ENCODE results near the gene ZMYM4. TPM values are rescaled to one million over a fixed set of nuclear protein-coding genes. Genes with fewer than 3 reads are reported as not detected.

ZMYM4 gene
- total and polyA plus RNA-seq, 10 of the 15 experiments (the other 5 are each of a cell fraction or from before 2014, with no cell fraction given): 8.0 to 37.0 (median 28.1) TPM

- ChIA-PET POLR2A (no interaction called here), SMC1A (ENCODE audit: uncharacterized antibody, unreplicated experiment) (interaction anchor here (0.8 kb wide), 1 partner anchor 14 kb away, joined by 3 read pairs; no protein-coding TSS in a partner anchor), CTCF (no interaction called here), RAD21 (ENCODE audit: unreplicated experiment) (interaction anchor here (1.0 kb wide), 1 partner anchor 53 kb away, joined by 3 read pairs; no protein-coding TSS in a partner anchor)
- intact Hi-C loops (cut with micrococcal nuclease; ENCODE audit: unreplicated experiment): no loop called here
- Histone ChIP-seq H3K27me3 (replicated peaks in 1 of 2; ENCODE audit: control insufficient read depth in 2 of 2, insufficient read depth in 2 of 2, low read length in 1 of 2) (no peaks in the 10 kb centered on the region), H3K9me3 (replicated peaks; ENCODE audit: control insufficient read depth, insufficient read depth, low read length) (no peaks in the 10 kb centered on the region), H3K4me1 (ENCODE audit: control insufficient read depth, insufficient read depth, low read length) (no peaks in the 10 kb centered on the region), H3K79me2 (ENCODE audit: control insufficient read depth, insufficient read depth, low read length) (no peaks in the 10 kb centered on the region), H3K4me3 (no peak overlapping the region), H3K9ac (ENCODE audit: control insufficient read depth, insufficient read depth, low read length) (no peak overlapping the region), H3K36me3 (ENCODE audit: control insufficient read depth in 2 of 2, insufficient read depth in 2 of 2, low read length in 1 of 2) (peaks cover 4 to 21% of the 10 kb centered on the region in 2 experiments; a peak in 3 of 4 replicates), H2AFZ (ENCODE audit: control insufficient read depth, low read depth, low read length) (no peak overlapping the region), H3K4me2 (ENCODE audit: control insufficient read depth, insufficient read depth) (no peak overlapping the region), H3K27ac (ENCODE audit: control insufficient read depth, insufficient read depth) (no peak overlapping the region), H4K20me1 (ENCODE audit: control insufficient read depth, insufficient read depth) (no peaks in the 10 kb centered on the region)
- DNase-seq (ENCODE audit: low read depth, low spot score) (no peak), FAIRE-seq (no peak), ATAC-seq (no peak)
- BruUV-seq (replicated peaks): no TSS peak
- no peak for TF ChIP-seq ZSCAN29 (IDR thresholded peaks at IDR 0.05)
- no peak for TF ChIP-seq IRF3 (IDR thresholded peaks at IDR 0.05)
- TF ChIP-seq NRF1 (conservative IDR thresholded peaks at IDR 0.05; ENCODE audit: low read depth, low read length): no peak
- TF ChIP-seq STAT3 (IDR thresholded peaks at IDR 0.05; ENCODE audit: low read depth, low read length): no peak
- TF ChIP-seq EED (IDR thresholded peaks at IDR 0.05; ENCODE audit: low read depth): no peak
- WGBS (ENCODE audit: insufficient coverage, insufficient replicate concordance, low lambda C conversion rate, missing lambda C conversion rate): 100% methylated on average over 3 of the region's 3 CpGs
- in situ Hi-C loops (cut with MboI): no loop called here
Measured at GRCh38 chr1:35398739-35399138, 130.2 kb downstream of the ZMYM4 start.

- in situ Hi-C loops (cut with MboI): no loop called here
- RAD21 ChIA-PET (ENCODE audit: unreplicated experiment): no interaction called here
Measured at GRCh38 chr1:35401049-35401448, 132.5 kb downstream of the ZMYM4 start.

More at GRCh38 chr1:35401049-35401448, 132.5 kb downstream of the ZMYM4 start:
- no peaks in the 10 kb centered on the region for H3K79me2 ChIP-seq (ENCODE audit: control insufficient read depth, insufficient read depth, low read length)
- no peaks in the 10 kb centered on the region for H4K20me1 ChIP-seq (ENCODE audit: control insufficient read depth, insufficient read depth)
- peaks cover 0 to 21% of the 10 kb centered on the region in 2 experiments; a peak in 3 of 4 replicates for H3K36me3 ChIP-seq (ENCODE audit: control insufficient read depth in 2 of 2, insufficient read depth in 2 of 2, low read length in 1 of 2)
- H3K9ac ChIP-seq (ENCODE audit: control insufficient read depth, insufficient read depth, low read length): no peak overlapping the region
- H3K27ac ChIP-seq (ENCODE audit: control insufficient read depth, insufficient read depth): no peak overlapping the region
- FAIRE-seq (no peak), DNase-seq (ENCODE audit: low read depth, low spot score) (no peak), ATAC-seq (no peak)
- H3K27me3 ChIP-seq (replicated peaks in 1 of 2; ENCODE audit: control insufficient read depth in 2 of 2, insufficient read depth in 2 of 2, low read length in 1 of 2): no peaks in the 10 kb centered on the region
- no peaks in the 10 kb centered on the region for H3K9me3 ChIP-seq (replicated peaks; ENCODE audit: control insufficient read depth, insufficient read depth, low read length)
- ChIA-PET POLR2A (no interaction called here), SMC1A (ENCODE audit: uncharacterized antibody, unreplicated experiment) (no interaction called here), CTCF (no interaction called here)
- TF ChIP-seq RBBP5 (conservative IDR thresholded peaks at IDR 0.05) (no peak), YBX1 (IDR thresholded peaks at IDR 0.05) (no peak)
- H3K4me1 ChIP-seq (ENCODE audit: control insufficient read depth, insufficient read depth, low read length): no peaks in the 10 kb centered on the region
- H2AFZ ChIP-seq (ENCODE audit: control insufficient read depth, low read depth, low read length): no peak overlapping the region
- intact Hi-C loops (cut with micrococcal nuclease; ENCODE audit: unreplicated experiment): no loop called here
- H3K4me2 ChIP-seq (ENCODE audit: control insufficient read depth, insufficient read depth): no peak overlapping the region
- no TSS peak for BruUV-seq (replicated peaks)
- no peak overlapping the region for H3K4me3 ChIP-seq

Data from GM12878 (cell line).